Epithelial cell of esophagus (primary cell): ENCODE measurements around the gene TTC34.
"Not testable (repeated sequence)": the region's sequence is repeated elsewhere in the genome, so short reads cannot be mapped to it uniquely, and the experiment has no call there.

ENCODE experiments used
- DNase-seq: peaks from one replicate; pipeline ENCODE4 v3.0.0; 2010; ENCODE audit warnings: low read depth
- H3K4me3 ChIP-seq: 2 replicates; pipeline ENCODE4 v1.5.1; 2011; ENCODE audit warnings: mild to moderate bottlenecking, low read length, control low read depth

Gene TTC34

GRCh38 chr1:2687174-2687591 lies 114.3 kb downstream of the TTC34 start:
- not testable (repeated sequence) for DNase-seq, H3K4me3 ChIP-seq

GRCh38 chr1:2686091-2686863 lies 115.2 kb downstream of the TTC34 start:
- H3K4me3 ChIP-seq, DNase-seq: not testable (repeated sequence)

GRCh38 chr1:2685671-2686070 lies 115.8 kb downstream of the TTC34 start:
- not testable (repeated sequence) for H3K4me3 ChIP-seq, DNase-seq

- H3K4me3 ChIP-seq, DNase-seq: not testable (repeated sequence)
These were observed 116.6 kb downstream of the TTC34 start for GRCh38 chr1:2684878-2685277.

GRCh38 chr1:2684000-2684399 lies 117.5 kb downstream of the TTC34 start:
- DNase-seq, H3K4me3 ChIP-seq: not testable (repeated sequence)

GRCh38 chr1:2683321-2683741 lies 118.2 kb downstream of the TTC34 start:
- not testable (repeated sequence) for DNase-seq, H3K4me3 ChIP-seq

GRCh38 chr1:2682879-2683278 lies 118.6 kb downstream of the TTC34 start:
- not testable (repeated sequence) for H3K4me3 ChIP-seq, DNase-seq

GRCh38 chr1:2676726-2677125 lies 124.8 kb downstream of the TTC34 start:
- DNase-seq, H3K4me3 ChIP-seq: not testable (repeated sequence)

- H3K4me3 ChIP-seq, DNase-seq: not testable (repeated sequence)
These were observed 129.8 kb downstream of the TTC34 start for GRCh38 chr1:2671656-2672055.

- not testable (repeated sequence) for H3K4me3 ChIP-seq, DNase-seq
These were observed 141.7 kb downstream of the TTC34 start for GRCh38 chr1:2659806-2660205.

GRCh38 chr1:2657909-2658308 lies 143.6 kb downstream of the TTC34 start:
- not testable (repeated sequence) for H3K4me3 ChIP-seq, DNase-seq

GRCh38 chr1:2657124-2657523 lies 144.4 kb downstream of the TTC34 start:
- not testable (repeated sequence) for H3K4me3 ChIP-seq, DNase-seq

- H3K4me3 ChIP-seq, DNase-seq: not testable (repeated sequence)
These were observed 145.7 kb downstream of the TTC34 start for GRCh38 chr1:2655598-2656434.

GRCh38 chr1:2654443-2654948 lies 147.0 kb downstream of the TTC34 start:
- not testable (repeated sequence) for DNase-seq, H3K4me3 ChIP-seq

- DNase-seq: not testable (repeated sequence)
These were observed 147.6 kb downstream of the TTC34 start for GRCh38 chr1:2653741-2654442.

GRCh38 chr1:2652926-2653571 lies 148.4 kb downstream of the TTC34 start:
- H3K4me3 ChIP-seq, DNase-seq: not testable (repeated sequence)

More at GRCh38 chr1:2653741-2654442, 147.6 kb downstream of the TTC34 start:
- not testable (repeated sequence) for H3K4me3 ChIP-seq

GRCh38 chr1:2652152-2652925 lies 149.2 kb downstream of the TTC34 start:
- not testable (repeated sequence) for H3K4me3 ChIP-seq, DNase-seq
